GM12872 (cell line): ENCODE results near the gene ZFHX3.

Experiments used
- TF ChIP-seq, protein P1 (sequence below): IDR thresholded peaks from 3 replicates; pipeline ENCODE4 v1.5.1; 2011; ENCODE audit warnings: low read depth, mild to moderate bottlenecking, low read length, moderate library complexity; ENCODE audit not compliant: insufficient read depth

ZFHX3 gene

DNA sequence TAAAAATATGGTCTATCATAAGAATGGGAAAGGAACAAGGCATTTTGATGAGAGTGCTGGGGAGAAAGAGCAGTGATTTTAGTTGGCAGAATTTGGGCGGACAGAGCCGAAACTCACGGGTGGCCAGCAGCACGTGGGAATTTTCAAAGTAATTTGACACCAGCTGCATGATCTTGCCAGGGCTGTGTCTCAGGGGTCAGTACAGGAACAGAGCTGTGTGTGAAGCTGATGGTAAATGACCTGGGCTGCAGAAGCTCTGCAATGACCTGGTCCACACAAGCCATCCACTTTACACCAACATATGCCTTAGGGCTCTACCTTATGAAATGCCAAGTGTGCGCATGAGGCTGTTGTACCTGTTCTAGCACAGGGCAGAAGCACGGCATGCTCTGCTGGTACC is 112.0 kb downstream of the ZFHX3 start:
- TF ChIP-seq, protein P1, sequence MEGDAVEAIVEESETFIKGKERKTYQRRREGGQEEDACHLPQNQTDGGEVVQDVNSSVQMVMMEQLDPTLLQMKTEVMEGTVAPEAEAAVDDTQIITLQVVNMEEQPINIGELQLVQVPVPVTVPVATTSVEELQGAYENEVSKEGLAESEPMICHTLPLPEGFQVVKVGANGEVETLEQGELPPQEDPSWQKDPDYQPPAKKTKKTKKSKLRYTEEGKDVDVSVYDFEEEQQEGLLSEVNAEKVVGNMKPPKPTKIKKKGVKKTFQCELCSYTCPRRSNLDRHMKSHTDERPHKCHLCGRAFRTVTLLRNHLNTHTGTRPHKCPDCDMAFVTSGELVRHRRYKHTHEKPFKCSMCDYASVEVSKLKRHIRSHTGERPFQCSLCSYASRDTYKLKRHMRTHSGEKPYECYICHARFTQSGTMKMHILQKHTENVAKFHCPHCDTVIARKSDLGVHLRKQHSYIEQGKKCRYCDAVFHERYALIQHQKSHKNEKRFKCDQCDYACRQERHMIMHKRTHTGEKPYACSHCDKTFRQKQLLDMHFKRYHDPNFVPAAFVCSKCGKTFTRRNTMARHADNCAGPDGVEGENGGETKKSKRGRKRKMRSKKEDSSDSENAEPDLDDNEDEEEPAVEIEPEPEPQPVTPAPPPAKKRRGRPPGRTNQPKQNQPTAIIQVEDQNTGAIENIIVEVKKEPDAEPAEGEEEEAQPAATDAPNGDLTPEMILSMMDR: no peak

DNA sequence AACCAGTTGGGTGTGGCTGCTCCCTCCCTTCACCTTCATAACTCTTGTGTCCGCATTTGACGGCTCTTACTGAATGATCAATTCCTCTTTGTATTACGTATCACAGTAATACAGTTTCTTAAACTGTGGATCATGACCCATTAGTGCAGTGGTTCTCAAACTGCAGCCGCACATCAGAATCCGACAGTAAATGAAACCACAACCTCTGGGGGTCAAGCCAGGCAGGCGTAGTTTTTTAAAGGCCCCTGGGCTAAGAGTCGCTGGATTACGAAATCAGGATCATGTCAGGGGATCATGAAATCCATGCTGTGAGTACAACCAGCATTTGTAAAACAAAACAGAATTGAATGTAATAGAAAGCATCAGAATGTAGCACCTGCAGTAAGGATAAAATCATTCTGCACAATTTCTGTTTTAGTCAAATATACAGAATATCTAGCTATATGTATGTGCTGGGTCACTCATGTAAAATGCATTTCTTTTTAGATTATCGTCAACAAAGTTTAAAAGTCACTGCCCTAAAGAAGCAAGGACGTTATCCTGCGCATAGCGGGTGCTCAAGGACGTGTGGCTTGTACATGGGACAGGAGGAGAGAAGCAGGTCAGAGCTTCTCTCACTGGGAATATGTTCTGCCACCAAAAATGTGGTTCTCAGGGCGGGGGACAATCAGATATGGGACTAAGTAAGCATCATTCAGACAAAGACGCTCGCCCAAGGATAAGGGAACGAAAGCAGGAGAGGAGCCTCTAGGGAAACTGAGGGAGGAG is 113.1 kb downstream of the ZFHX3 start:
- TF ChIP-seq, protein P1: no peak

DNA sequence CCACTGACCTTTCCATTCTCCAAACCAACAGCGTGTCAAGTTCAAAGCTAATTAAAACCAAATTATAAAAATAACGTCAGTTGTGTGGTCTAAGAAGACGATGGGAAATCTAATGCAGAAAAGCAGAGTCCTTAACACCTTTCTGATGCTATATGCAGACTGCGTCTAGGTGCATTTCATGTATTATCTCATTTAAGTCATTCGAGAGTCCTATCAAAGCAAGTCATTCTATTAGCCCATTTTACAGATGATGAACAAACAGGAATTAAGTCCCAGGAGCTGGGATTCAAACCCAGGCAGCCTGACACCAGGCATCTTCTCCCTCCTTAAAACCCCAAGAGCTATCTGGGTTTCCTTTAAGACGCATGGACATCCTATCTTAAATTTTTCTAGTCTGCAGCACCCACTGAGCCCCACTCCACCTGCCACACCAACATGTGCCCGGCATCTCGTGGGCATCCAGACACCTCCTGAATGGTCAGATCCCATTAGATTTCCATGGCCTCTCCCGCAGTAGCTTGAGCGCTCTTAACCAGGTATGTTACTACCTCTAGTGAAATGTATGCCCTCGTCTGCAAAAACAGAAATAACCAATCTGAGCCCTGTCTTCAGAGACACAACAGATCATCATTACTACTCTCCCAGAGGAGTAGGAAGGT is 115.1 kb downstream of the ZFHX3 start:
- TF ChIP-seq, protein P1: no peak

DNA sequence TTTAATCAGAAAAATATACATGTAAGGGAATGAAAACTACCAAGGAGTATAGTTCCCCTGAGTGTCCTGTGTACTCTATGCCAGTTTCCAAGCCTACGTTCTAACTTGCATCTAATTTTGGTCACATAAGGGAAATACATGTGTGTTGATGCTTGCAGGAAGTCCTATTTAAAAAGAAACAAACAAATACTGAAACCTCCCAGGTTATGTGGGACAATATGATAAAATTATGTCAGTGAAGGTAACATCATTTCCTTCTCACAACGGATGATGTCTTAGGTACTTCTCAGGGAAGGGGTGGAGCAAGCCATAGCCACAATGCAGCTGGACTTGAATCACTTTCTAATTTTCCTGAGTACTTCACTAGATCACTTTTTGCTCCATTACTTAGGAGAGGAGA is 115.9 kb downstream of the ZFHX3 start:
- TF ChIP-seq, protein P1: no peak

DNA sequence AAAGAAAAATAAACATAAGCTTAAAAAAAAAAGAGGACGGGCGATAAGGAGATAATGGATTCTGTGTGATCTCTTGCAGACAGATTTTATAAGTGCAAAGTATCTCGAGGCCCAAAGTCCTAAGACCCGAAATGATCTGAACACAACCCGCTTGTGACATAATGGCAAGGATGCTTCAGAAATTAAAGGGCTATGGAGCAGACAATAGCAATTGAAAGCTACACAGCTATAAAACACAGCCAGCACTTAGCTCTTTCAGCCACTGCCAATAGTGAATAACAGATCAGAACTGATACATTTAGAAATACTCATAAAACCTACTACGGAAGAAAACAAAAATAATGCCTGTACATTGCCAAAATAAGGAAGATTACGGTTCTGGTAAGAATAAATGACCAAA is 117.5 kb downstream of the ZFHX3 start:
- TF ChIP-seq, protein P1: no peak

DNA sequence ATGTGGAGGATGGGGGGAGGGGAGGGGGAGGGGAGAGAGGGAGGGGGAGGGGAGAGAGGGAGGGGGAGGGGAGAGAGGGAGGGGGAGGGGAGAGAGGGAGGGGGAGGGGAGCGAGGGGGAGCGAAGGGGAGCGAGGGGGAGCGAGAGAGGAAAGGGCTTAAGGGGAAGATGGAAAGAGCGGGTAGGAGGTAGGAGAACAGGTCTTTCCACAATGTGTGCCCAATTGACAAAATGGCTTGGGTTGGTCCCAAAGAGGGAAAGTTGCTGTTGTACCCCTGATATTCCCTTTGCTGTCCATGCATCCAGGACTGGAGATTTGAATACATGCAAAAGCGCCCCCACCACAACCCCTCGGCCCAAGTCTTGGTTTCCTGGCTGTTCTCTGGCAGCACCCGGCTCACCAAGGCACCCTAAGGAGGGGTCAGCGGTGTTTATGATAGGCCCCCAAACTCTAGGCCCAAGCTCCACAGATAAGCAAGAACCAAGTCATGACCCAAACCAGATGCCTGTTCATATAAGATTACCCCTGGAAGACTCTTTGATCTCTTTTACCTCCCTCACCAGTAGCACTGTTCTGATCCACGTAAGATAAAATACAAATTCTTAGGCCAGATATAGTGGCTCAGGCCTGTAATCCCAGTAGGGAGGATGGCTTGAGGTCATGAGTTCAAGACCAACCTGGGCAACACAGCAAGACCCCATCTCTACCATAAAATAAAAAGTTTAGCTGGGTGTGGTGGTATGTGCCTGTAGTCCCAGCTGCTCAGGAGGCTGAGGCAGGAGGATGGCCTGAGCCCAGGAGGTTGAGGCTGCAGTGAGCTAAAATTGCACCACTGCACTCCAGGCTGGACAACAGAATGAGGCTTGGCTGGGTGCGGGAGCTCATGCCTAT is 119.6 kb downstream of the ZFHX3 start:
- TF ChIP-seq, protein P1: no peak
